PC-9 (cell line): ENCODE data around the gene DNM3.

ENCODE experiments used
- EZH2 ChIP-seq: fragments of 200-600 bp; sonication (generic); IDR thresholded peaks from 2 replicates; pipeline ENCODE4 v1.8.0; 2017; ENCODE audit warnings: antibody characterized with exemption, low read depth
- TF ChIP-seq, protein P1 (sequence below): fragments of 200-600 bp; sonication (generic); conservative IDR thresholded peaks from 2 replicates; pipeline ENCODE4 v1.6.1; 2017; ENCODE audit warnings: mixed run types, antibody characterized with exemption, mild to moderate bottlenecking, moderate library complexity

- TF ChIP-seq EZH2, result no peak
- TF ChIP-seq, protein P1, sequence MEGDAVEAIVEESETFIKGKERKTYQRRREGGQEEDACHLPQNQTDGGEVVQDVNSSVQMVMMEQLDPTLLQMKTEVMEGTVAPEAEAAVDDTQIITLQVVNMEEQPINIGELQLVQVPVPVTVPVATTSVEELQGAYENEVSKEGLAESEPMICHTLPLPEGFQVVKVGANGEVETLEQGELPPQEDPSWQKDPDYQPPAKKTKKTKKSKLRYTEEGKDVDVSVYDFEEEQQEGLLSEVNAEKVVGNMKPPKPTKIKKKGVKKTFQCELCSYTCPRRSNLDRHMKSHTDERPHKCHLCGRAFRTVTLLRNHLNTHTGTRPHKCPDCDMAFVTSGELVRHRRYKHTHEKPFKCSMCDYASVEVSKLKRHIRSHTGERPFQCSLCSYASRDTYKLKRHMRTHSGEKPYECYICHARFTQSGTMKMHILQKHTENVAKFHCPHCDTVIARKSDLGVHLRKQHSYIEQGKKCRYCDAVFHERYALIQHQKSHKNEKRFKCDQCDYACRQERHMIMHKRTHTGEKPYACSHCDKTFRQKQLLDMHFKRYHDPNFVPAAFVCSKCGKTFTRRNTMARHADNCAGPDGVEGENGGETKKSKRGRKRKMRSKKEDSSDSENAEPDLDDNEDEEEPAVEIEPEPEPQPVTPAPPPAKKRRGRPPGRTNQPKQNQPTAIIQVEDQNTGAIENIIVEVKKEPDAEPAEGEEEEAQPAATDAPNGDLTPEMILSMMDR, result no peak
Observed at GRCh38 chr1:171949316-171949715, 108.0 kb downstream of the DNM3 start.
